ENCODE measurements around the gene CXCL3.

The CXCL3 gene

GRCh38 chr4:74031576-74031975 is 6.9 kb downstream of the CXCL3 start:
- Histone ChIP-seq H3K36me3 (ENCODE audit: control insufficient read depth, insufficient read depth, low read length) (no peaks in the 10 kb centered on the region), H3K9ac (no peak overlapping the region), H3K27ac (no peak overlapping the region)

GRCh38 chr4:74030285-74030684 is 8.2 kb downstream of the CXCL3 start:
- no peak overlapping the region for H3K9ac ChIP-seq
- H3K4me3 ChIP-seq (ENCODE audit: low read depth, low read length) = no peak overlapping the region
- H3K4me2 ChIP-seq (ENCODE audit: low read length) = no peak overlapping the region
- no peak overlapping the region for H2AFZ ChIP-seq
- H3K27me3 ChIP-seq (ENCODE audit: control insufficient read depth, insufficient read depth, low read length) = no peaks in the 10 kb centered on the region
- H3K9me3 ChIP-seq (ENCODE audit: control insufficient read depth, low read length) = peaks cover 5% of the 10 kb centered on the region
- TF ChIP-seq CTCF (IDR thresholded peaks at IDR 0.05) = no peak
- H3K79me2 ChIP-seq = no peaks in the 10 kb centered on the region
- no peak overlapping the region for H3K27ac ChIP-seq
- H3K36me3 ChIP-seq (ENCODE audit: control insufficient read depth, insufficient read depth, low read length) = no peaks in the 10 kb centered on the region
- H3K4me1 ChIP-seq = no peaks in the 10 kb centered on the region

More at GRCh38 chr4:74031576-74031975, 6.9 kb downstream of the CXCL3 start:
- Histone ChIP-seq H3K4me3 (ENCODE audit: low read depth, low read length) (no peak overlapping the region), H3K4me2 (ENCODE audit: low read length) (no peak overlapping the region), H3K79me2 (no peaks in the 10 kb centered on the region), H3K4me1 (no peaks in the 10 kb centered on the region), H3K9me3 (ENCODE audit: control insufficient read depth, low read length) (peaks cover 5% of the 10 kb centered on the region), H2AFZ (no peak overlapping the region), H3K27me3 (ENCODE audit: control insufficient read depth, insufficient read depth, low read length) (no peaks in the 10 kb centered on the region)
- no peak for TF ChIP-seq CTCF (IDR thresholded peaks at IDR 0.05)

- no peak for TF ChIP-seq CTCF (IDR thresholded peaks at IDR 0.05)
- Histone ChIP-seq H3K79me2 (no peaks in the 10 kb centered on the region), H3K27ac (no peak overlapping the region), H3K27me3 (ENCODE audit: control insufficient read depth, insufficient read depth, low read length) (no peaks in the 10 kb centered on the region), H3K4me2 (ENCODE audit: low read length) (no peak overlapping the region), H3K9ac (no peak overlapping the region), H3K36me3 (ENCODE audit: control insufficient read depth, insufficient read depth, low read length) (no peaks in the 10 kb centered on the region), H3K4me1 (no peaks in the 10 kb centered on the region), H3K9me3 (ENCODE audit: control insufficient read depth, low read length) (peaks cover 5% of the 10 kb centered on the region), H2AFZ (no peak overlapping the region), H3K4me3 (ENCODE audit: low read depth, low read length) (no peak overlapping the region)
These were observed 10.0 kb downstream of the CXCL3 start for GRCh38 chr4:74028504-74028903.

GRCh38 chr4:74023709-74024108 is 14.8 kb downstream of the CXCL3 start:
- Histone ChIP-seq H3K27ac (no peak overlapping the region), H3K9me3 (ENCODE audit: control insufficient read depth, low read length) (peaks cover 2% of the 10 kb centered on the region), H3K36me3 (ENCODE audit: control insufficient read depth, insufficient read depth, low read length) (no peaks in the 10 kb centered on the region), H3K4me3 (ENCODE audit: low read depth, low read length) (no peak overlapping the region), H3K9ac (no peak overlapping the region), H3K27me3 (ENCODE audit: control insufficient read depth, insufficient read depth, low read length) (no peaks in the 10 kb centered on the region), H3K79me2 (no peaks in the 10 kb centered on the region), H2AFZ (no peak overlapping the region), H3K4me2 (ENCODE audit: low read length) (no peak overlapping the region), H3K4me1 (no peaks in the 10 kb centered on the region)
- TF ChIP-seq CTCF (IDR thresholded peaks at IDR 0.05) = no peak

- Histone ChIP-seq H3K79me2 (no peaks in the 10 kb centered on the region), H3K27me3 (ENCODE audit: control insufficient read depth, insufficient read depth, low read length) (no peaks in the 10 kb centered on the region), H3K4me3 (ENCODE audit: low read depth, low read length) (no peak overlapping the region), H3K27ac (no peak overlapping the region), H3K4me1 (no peaks in the 10 kb centered on the region), H2AFZ (no peak overlapping the region), H3K4me2 (ENCODE audit: low read length) (no peak overlapping the region), H3K9ac (no peak overlapping the region), H3K9me3 (ENCODE audit: control insufficient read depth, low read length) (no peaks in the 10 kb centered on the region), H3K36me3 (ENCODE audit: control insufficient read depth, insufficient read depth, low read length) (no peaks in the 10 kb centered on the region)
- no peak for TF ChIP-seq CTCF (IDR thresholded peaks at IDR 0.05)
These were observed 16.9 kb downstream of the CXCL3 start for GRCh38 chr4:74021601-74022000.
